ENCODE results near the gene SDK1. TPM values are rescaled to one million over a fixed set of nuclear protein-coding genes. Genes with fewer than 3 reads are reported as not detected.

Gene SDK1
- total and polyA plus RNA-seq, 10 of the 15 experiments (the other 5 are each of a cell fraction or from before 2014, with no cell fraction given), result 0.14 to 0.33 TPM; not detected in 8

DNA sequence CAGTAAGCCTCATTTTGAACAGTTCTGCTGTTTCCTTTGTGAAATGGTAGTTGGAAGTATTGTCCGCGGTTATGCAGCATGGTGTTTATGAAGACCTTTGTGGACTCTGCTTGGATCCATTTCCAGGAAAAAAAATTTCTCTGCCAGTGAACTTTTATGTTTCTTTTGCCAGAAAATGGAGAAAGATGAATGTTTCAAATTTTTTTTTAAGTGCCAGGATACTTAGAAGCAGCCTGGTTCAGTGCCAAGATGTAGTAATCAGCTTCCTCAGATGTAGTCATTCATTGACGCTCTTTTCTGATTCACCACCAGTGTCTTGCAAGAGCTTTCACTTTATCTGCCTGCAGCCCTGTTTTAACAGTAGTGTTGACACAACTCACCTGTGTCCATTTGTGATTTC is 258.2 kb downstream of the SDK1 start:
- Histone ChIP-seq H3K9ac (ENCODE audit: control insufficient read depth, insufficient read depth, low read length) (no peak overlapping the region), H3K27ac (ENCODE audit: control insufficient read depth, insufficient read depth) (no peak overlapping the region), H4K20me1 (ENCODE audit: control insufficient read depth, insufficient read depth) (no peaks in the 10 kb centered on the region), H3K79me2 (ENCODE audit: control insufficient read depth, insufficient read depth, low read length) (no peaks in the 10 kb centered on the region), H3K4me3 (no peak overlapping the region), H3K27me3 (replicated peaks in 1 of 2; ENCODE audit: control insufficient read depth in 2 of 2, insufficient read depth in 2 of 2, low read length in 1 of 2) (no peaks in the 10 kb centered on the region), H3K4me1 (ENCODE audit: control insufficient read depth, insufficient read depth, low read length) (no peaks in the 10 kb centered on the region), H3K9me3 (replicated peaks; ENCODE audit: control insufficient read depth, insufficient read depth, low read length) (no peaks in the 10 kb centered on the region), H2AFZ (ENCODE audit: control insufficient read depth, low read depth, low read length) (no peak overlapping the region), H3K36me3 (ENCODE audit: control insufficient read depth in 2 of 2, insufficient read depth in 2 of 2, low read length in 1 of 2) (no peaks in the 10 kb centered on the region), H3K4me2 (ENCODE audit: control insufficient read depth, insufficient read depth) (no peak overlapping the region)
- FAIRE-seq, result no peak
- no peak for ATAC-seq
- CTCF ChIA-PET, result no interaction called here
- RAD21 ChIA-PET (ENCODE audit: unreplicated experiment), result no interaction called here
- POLR2A ChIA-PET, result no interaction called here
- in situ Hi-C loops (cut with MboI), result no loop called here
- DNase-seq (ENCODE audit: low read depth, low spot score), result no peak
- TF ChIP-seq EP300 (IDR thresholded peaks at IDR 0.05; ENCODE audit: borderline replicate concordance in 1 of 2, control insufficient read depth in 1 of 2, low read depth in 2 of 2, low read length in 2 of 2) (no peak), LARP7 (IDR thresholded peaks at IDR 0.05) (no peak), NFXL1 (IDR thresholded peaks at IDR 0.05; ENCODE audit: borderline replicate concordance) (no peak), EGR1 (IDR thresholded peaks at IDR 0.05; ENCODE audit: borderline replicate concordance in 1 of 2, low read depth in 2 of 2, low read length in 2 of 2) (no peak), ZSCAN29 (IDR thresholded peaks at IDR 0.05) (no peak), BHLHE40 (IDR thresholded peaks at IDR 0.05; ENCODE audit: borderline replicate concordance in 1 of 2, low read depth in 2 of 2, low read length in 1 of 2) (no peak), SUPT20H (IDR thresholded peaks at IDR 0.05; ENCODE audit: borderline replicate concordance, control insufficient read depth, low read depth, low read length) (no peak)
- TF ChIP-seq, protein P1, sequence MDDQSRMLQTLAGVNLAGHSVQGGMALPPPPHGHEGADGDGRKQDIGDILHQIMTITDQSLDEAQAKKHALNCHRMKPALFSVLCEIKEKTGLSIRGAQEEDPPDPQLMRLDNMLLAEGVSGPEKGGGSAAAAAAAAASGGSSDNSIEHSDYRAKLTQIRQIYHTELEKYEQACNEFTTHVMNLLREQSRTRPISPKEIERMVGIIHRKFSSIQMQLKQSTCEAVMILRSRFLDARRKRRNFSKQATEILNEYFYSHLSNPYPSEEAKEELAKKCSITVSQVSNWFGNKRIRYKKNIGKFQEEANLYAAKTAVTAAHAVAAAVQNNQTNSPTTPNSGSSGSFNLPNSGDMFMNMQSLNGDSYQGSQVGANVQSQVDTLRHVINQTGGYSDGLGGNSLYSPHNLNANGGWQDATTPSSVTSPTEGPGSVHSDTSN (IDR thresholded peaks at IDR 0.05; ENCODE audit: insufficient replicate concordance, low read depth, low read length), result no peak
- no TSS peak for BruUV-seq (replicated peaks)
- SMC1A ChIA-PET (ENCODE audit: uncharacterized antibody, unreplicated experiment), result no interaction called here
- intact Hi-C loops (cut with micrococcal nuclease; ENCODE audit: unreplicated experiment), result no loop called here
- 98% methylated on average over 3 of the region's 3 CpGs for WGBS (ENCODE audit: insufficient coverage, insufficient replicate concordance, low lambda C conversion rate, missing lambda C conversion rate)

Data from GM12878 (cell line).